IMR-90 (cell line): ENCODE data around the gene USP14. TPM values are rescaled to one million over a fixed set of nuclear protein-coding genes. Genes with fewer than 3 reads are reported as not detected.
"Not testable (repeated sequence)": the region's sequence is repeated elsewhere in the genome, so short reads cannot be mapped to it uniquely, and the experiment has no call there.

Experiments
- ATAC-seq: fragments of 200-7000 bp; cut with Tn5 transposase; 2 replicates; pipeline ENCODE4 v1.9.1; 2020; ENCODE audit warnings: low read depth, mild to moderate bottlenecking, moderate library complexity
- BruUV-seq: library from RNA; stranded (reverse); fragments of 400-500 nt; replicated peaks from 2 replicates; lab custom pipeline; 2021; lab: Mats Ljungman, UMichigan
- CTCF ChIA-PET: fragments of 300-600 bp; formaldehyde crosslinking; extraction: SDS; loops from one replicate; lab custom pipeline; 2021; ENCODE audit warnings: antibody characterized with exemption; lab: Yijun Ruan, JAX
- POLR2A ChIA-PET: fragments of 300-600 bp; sonication (Branson Sonifier 250); formaldehyde crosslinking; loops from one replicate; lab custom pipeline; 2022; ENCODE audit warnings: antibody characterized with exemption; ENCODE audit not compliant: unreplicated experiment; lab: Charles Lee
- DNase-seq: peaks from one replicate; pipeline ENCODE4 v3.0.0; 2013
- H2AFZ ChIP-seq: replicated peaks from 2 replicates; pipeline ENCODE3; 2013; ENCODE audit warnings: low read length, mild to moderate bottlenecking; ENCODE audit not compliant: poor library complexity
- H2AK5ac ChIP-seq: 2 replicates; pipeline ENCODE4 v1.6.1; 2013; ENCODE audit warnings: low read depth, low read length, inconsistent platforms
- H2AK9ac ChIP-seq: replicated peaks from 2 replicates; pipeline ENCODE3; 2013; ENCODE audit warnings: mild to moderate bottlenecking, low read depth, low read length, moderate library complexity; ENCODE audit not compliant: poor library complexity
- H2BK120ac ChIP-seq: 2 replicates; pipeline ENCODE4 v1.6.1; 2013; ENCODE audit warnings: low read depth, low read length, inconsistent platforms
- H2BK15ac ChIP-seq: 3 replicates; pipeline ENCODE4 v1.6.1; 2013; ENCODE audit warnings: low read depth, low read length, inconsistent platforms
- H2BK20ac ChIP-seq: 2 replicates; pipeline ENCODE4 v1.6.1; 2013; ENCODE audit warnings: low read depth, mild to moderate bottlenecking, inconsistent platforms, low read length, moderate library complexity
- H2BK5ac ChIP-seq: 2 replicates; pipeline ENCODE4 v1.6.1; 2013; ENCODE audit warnings: mild to moderate bottlenecking, low read depth, low read length, inconsistent platforms; ENCODE audit not compliant: poor library complexity, severe bottlenecking
- H3K14ac ChIP-seq: replicated peaks from 2 replicates; pipeline ENCODE4 v1.6.1; 2013; ENCODE audit warnings: low read depth, low read length, inconsistent platforms
- H3K18ac ChIP-seq: 2 replicates; pipeline ENCODE4 v1.6.1; 2013; ENCODE audit warnings: low read depth, low read length, control low read depth
- H3K23ac ChIP-seq: 2 replicates; pipeline ENCODE4 v1.6.1; 2013; ENCODE audit warnings: low read depth, low read length, inconsistent platforms
- H3K27ac ChIP-seq: 2 replicates; pipeline ENCODE4 v1.5.1; 2013; ENCODE audit warnings: mild to moderate bottlenecking, control low read depth, low read length; ENCODE audit not compliant: insufficient read depth
- H3K27me3 ChIP-seq: 2 replicates; pipeline ENCODE4 v1.6.1; 2013; ENCODE audit warnings: low read length; ENCODE audit not compliant: control insufficient read depth, insufficient read depth
- H3K36me3 ChIP-seq: 2 replicates; pipeline ENCODE4 v1.6.1; 2013; ENCODE audit warnings: low read length, mixed read lengths; ENCODE audit not compliant: control insufficient read depth, insufficient read depth
- H3K4ac ChIP-seq: 2 replicates; pipeline ENCODE4 v1.6.1; 2013; ENCODE audit warnings: low read depth, low read length, inconsistent platforms
- H3K4me1 ChIP-seq: 2 replicates; pipeline ENCODE4 v1.6.1; 2013; ENCODE audit warnings: low read length, mixed read lengths; ENCODE audit not compliant: control insufficient read depth, insufficient read depth
- H3K4me2 ChIP-seq: 2 replicates; pipeline ENCODE4 v1.6.1; 2013; ENCODE audit warnings: low read depth, mild to moderate bottlenecking, control low read depth, low read length, moderate library complexity
- H3K4me3 ChIP-seq: 2 replicates; pipeline ENCODE4 v1.5.1; 2013; ENCODE audit warnings: low read depth, mild to moderate bottlenecking, control low read depth, low read length, moderate library complexity; ENCODE audit not compliant: insufficient read depth
- H3K56ac ChIP-seq: 2 replicates; pipeline ENCODE4 v1.6.1; 2013; ENCODE audit warnings: low read length, inconsistent platforms; ENCODE audit not compliant: insufficient read depth; ENCODE audit errors: extremely low read depth
- H3K79me1 ChIP-seq, 2 experiments: 2 replicates each; pipeline ENCODE4 v1.6.1; 2013; ENCODE audit warnings: low read length in 2 of 2, inconsistent platforms in 1 of 2, low read depth in 1 of 2
- H3K9ac ChIP-seq: 2 replicates; pipeline ENCODE4 v1.6.1; 2013; ENCODE audit warnings: low read depth, low read length, control low read depth
- H3K9me1 ChIP-seq: 2 replicates; pipeline ENCODE4 v1.6.1; 2013; ENCODE audit warnings: low read length, inconsistent platforms; ENCODE audit not compliant: insufficient read depth
- H3K9me3 ChIP-seq: 2 replicates; pipeline ENCODE4 v1.6.1; 2013; ENCODE audit warnings: low read length; ENCODE audit not compliant: control insufficient read depth, insufficient read depth
- H4K20me1 ChIP-seq: 2 replicates; pipeline ENCODE4 v1.6.1; 2013; ENCODE audit warnings: low read length, inconsistent platforms; ENCODE audit not compliant: insufficient read depth
- H4K5ac ChIP-seq: 2 replicates; pipeline ENCODE4 v1.6.1; 2013; ENCODE audit warnings: mild to moderate bottlenecking, low read depth, low read length, control low read depth
- H4K8ac ChIP-seq, 2 experiments: 2 replicates each; pipeline ENCODE4 v1.6.1; 2013; ENCODE audit warnings: low read depth in 2 of 2, low read length in 2 of 2, control low read depth in 1 of 2, inconsistent platforms in 1 of 2
- H4K91ac ChIP-seq: 2 replicates; pipeline ENCODE4 v1.6.1; 2013; ENCODE audit warnings: low read depth, low read length, inconsistent platforms; ENCODE audit not compliant: insufficient read depth
- WGBS, 2 experiments: methylation state at CpG; one replicate each; pipeline versions ENCODE4 v1.1.5 to v1.1.7; 2013; ENCODE audit warnings: missing lambda C conversion rate in 2 of 2; ENCODE audit not compliant: insufficient read length in 1 of 2; ENCODE audit errors: extremely low coverage in 2 of 2; 5-methylcytosine and 5-hydroxymethylcytosine counted together
- dilution Hi-C: fragments of 300-500 bp; cut with HindIII; formaldehyde crosslinking; loops from one replicate; pipeline ENCODE4 v1.14.3; 2018; ENCODE audit warnings: low sequenced_read_pairs; ENCODE audit not compliant: unreplicated experiment
- in situ Hi-C: fragments of 300-500 bp; cut with MboI; formaldehyde crosslinking; loops from 3 replicates; pipeline ENCODE4 v1.14.3; 2019; ENCODE audit warnings: low sequenced_read_pairs, inconsistent platforms, mixed read lengths
- intact Hi-C: fragments of 100-400 bp; cut with micrococcal nuclease; formaldehyde crosslinking; loops from 2 replicates; pipeline ENCODE4 v1.10.0; 2022
- polyA plus RNA-seq, 3 experiments: library from polyadenylated mRNA; depleted of rRNA; stranded (reverse); fragments of >200 nt; gene quantifications; 2 replicates each; pipeline ENCODE4 v1.2.3, GENCODE V29; 2012; ENCODE audit warnings: low replicate concordance in 1 of 3
- total RNA-seq: library from RNA; depleted of rRNA; stranded (reverse); fragments of >200 nt; gene quantifications from 2 replicates; pipeline ENCODE4 v1.2.3, GENCODE V29; 2012

USP14 gene
- total and polyA plus RNA-seq, 2 of the 4 experiments (the other 2 are of a cell fraction): 11.5 to 32.4 TPM

GRCh38 chr18:120539-121260 is 37.7 kb upstream of the USP14 start:
- H3K14ac ChIP-seq, H3K27ac ChIP-seq, POLR2A ChIA-PET, H3K9me1 ChIP-seq, CTCF ChIA-PET, DNase-seq, H3K9ac ChIP-seq, H2BK20ac ChIP-seq, H3K36me3 ChIP-seq, H3K23ac ChIP-seq, dilution Hi-C loops, H4K20me1 ChIP-seq, H3K4me1 ChIP-seq, H3K18ac ChIP-seq, H3K9me3 ChIP-seq, H2BK15ac ChIP-seq, BruUV-seq, H2AK5ac ChIP-seq, H4K5ac ChIP-seq, H4K91ac ChIP-seq, H3K4ac ChIP-seq, H4K8ac ChIP-seq, intact Hi-C loops, H3K4me3 ChIP-seq, H2AK9ac ChIP-seq, H3K4me2 ChIP-seq, H2BK5ac ChIP-seq, ATAC-seq, H3K79me1 ChIP-seq, H2AFZ ChIP-seq, H3K56ac ChIP-seq, in situ Hi-C loops, H2BK120ac ChIP-seq, H3K27me3 ChIP-seq: not testable (repeated sequence)
- WGBS, 2 experiments: no CpG with 5 or more reads among the region's 7 CpGs
